GM12892 (cell line): ENCODE measurements around the gene CNGB1.

ENCODE experiments used
- DNase-seq: peaks from one replicate; pipeline ENCODE4 v3.0.0; 2011; ENCODE audit not compliant: insufficient read length
- FAIRE-seq: peaks from 2 replicates; lab custom pipeline; 2011; peaks lifted over from hg19 to GRCh38; lab: Jason Lieb, UNC
- POLR2A ChIP-seq: IDR thresholded peaks from 2 replicates; pipeline ENCODE4 v1.6.1; 2011; ENCODE audit warnings: low read depth, low read length, control low read depth
- POLR2AphosphoS5 ChIP-seq: IDR thresholded peaks from 2 replicates; pipeline ENCODE4 v1.6.1; 2011; ENCODE audit warnings: low read depth, low read length, control low read depth
- TAF1 ChIP-seq: IDR thresholded peaks from 2 replicates; pipeline ENCODE4 v1.6.1; 2011; ENCODE audit warnings: low read depth, mild to moderate bottlenecking, control low read depth, low read length, borderline replicate concordance

CNGB1 gene

DNA sequence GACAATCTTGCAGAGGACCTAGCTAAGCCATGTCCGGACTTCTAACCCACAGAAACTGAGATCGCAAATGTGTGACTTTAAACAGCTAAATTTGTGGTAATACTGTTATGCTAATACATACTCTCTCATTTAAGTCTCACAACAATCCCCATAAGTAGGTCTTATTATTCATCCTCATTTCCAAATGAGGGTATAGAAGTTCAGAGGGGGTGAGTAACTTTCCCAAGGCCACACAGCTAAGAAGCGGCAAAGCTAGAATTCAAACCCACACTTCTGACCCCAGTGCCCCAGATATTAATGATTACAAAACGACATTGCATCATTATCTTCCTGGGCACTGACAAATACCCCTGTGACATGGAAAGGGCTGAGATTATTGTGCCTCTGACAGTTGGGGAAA is 81.4 kb downstream of the CNGB1 start:
- DNase-seq (no peak), FAIRE-seq (no peak)
- TF ChIP-seq POLR2A (no peak), TAF1 (no peak), POLR2AphosphoS5 (no peak)

- TF ChIP-seq POLR2AphosphoS5 (no peak), TAF1 (no peak), POLR2A (no peak)
- FAIRE-seq (no peak), DNase-seq (no peak)
These were observed 81.8 kb downstream of the CNGB1 start for GRCh38 chr16:57889111-57889510.

DNA sequence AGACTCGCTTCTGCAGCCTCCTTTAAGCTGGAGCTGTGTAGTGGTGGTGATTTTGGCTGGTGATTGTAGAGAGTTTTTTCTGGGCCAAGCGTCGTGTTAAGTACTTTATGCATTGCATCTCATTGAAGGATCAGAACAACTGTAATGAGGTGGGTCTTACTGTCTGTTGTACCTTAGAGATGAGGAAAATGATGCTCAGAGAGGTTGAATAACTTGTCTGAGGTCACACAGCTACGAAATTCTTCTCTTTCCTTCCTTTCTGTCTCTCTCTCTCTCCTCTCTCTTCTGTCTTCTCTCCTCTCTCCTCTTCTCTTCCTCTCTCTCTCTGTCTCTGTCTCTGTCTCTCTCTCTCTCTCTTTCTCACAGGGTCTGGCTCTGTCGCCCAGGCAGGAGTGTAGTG is 82.8 kb downstream of the CNGB1 start:
- FAIRE-seq: no peak
- no peak for DNase-seq
- no peak for TF ChIP-seq TAF1
- no peak for TF ChIP-seq POLR2AphosphoS5
- TF ChIP-seq POLR2A: no peak

DNA sequence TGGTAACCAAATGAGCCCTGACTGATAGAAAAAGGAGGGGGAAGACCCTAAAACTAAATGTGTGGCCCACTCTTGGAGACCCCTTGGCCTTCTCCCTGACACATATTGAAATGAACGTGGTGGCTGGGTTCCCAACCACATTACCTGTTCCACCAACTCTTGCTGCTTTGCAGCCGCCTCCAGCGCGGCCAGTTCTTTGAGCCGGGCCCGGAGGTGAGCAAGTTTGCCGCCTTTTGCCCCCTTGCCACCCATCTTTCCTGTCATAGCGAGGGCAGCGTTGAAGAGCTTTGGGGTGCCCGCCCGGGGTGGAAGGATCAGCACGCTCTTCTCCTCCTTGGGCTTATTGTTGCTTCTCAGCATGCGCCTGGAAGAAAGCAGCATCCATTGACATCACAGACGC is 83.2 kb downstream of the CNGB1 start:
- FAIRE-seq (no peak), DNase-seq (no peak)
- TF ChIP-seq POLR2A (no peak), POLR2AphosphoS5 (no peak), TAF1 (no peak)

GRCh38 chr16:57886427-57886826 is 84.5 kb downstream of the CNGB1 start:
- DNase-seq: no peak
- TF ChIP-seq POLR2AphosphoS5: no peak
- TF ChIP-seq POLR2A: no peak
- no peak for TF ChIP-seq TAF1
- FAIRE-seq: no peak

- DNase-seq (no peak), FAIRE-seq (no peak)
- TF ChIP-seq POLR2AphosphoS5 (no peak), POLR2A (no peak), TAF1 (no peak)
These were observed 86.2 kb downstream of the CNGB1 start for GRCh38 chr16:57884655-57885133.

GRCh38 chr16:57883953-57884654 is 86.8 kb downstream of the CNGB1 start:
- FAIRE-seq (no peak), DNase-seq (no peak)
- TF ChIP-seq POLR2AphosphoS5 (no peak), POLR2A (no peak), TAF1 (no peak)

DNA sequence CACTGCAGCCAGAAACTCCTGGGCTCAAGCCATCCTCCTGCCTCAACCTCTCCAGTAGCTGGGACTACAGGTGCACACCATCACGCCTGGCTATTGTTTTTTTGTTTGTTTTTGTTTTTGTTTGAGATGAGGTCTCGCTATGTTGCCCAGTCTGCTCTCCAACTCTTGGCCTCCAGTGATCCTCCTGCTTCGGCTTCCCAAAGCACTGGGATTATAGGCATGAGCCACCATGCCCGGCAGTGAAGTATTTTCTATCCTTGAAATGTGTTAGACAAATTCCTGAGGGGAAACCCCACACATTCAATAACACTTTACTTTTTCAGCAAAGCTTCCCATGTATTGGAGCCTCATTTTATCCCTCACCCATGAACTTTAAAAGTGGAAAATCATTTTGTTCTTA is 87.4 kb downstream of the CNGB1 start:
- no peak for FAIRE-seq
- no peak for TF ChIP-seq TAF1
- no peak for TF ChIP-seq POLR2AphosphoS5
- no peak for TF ChIP-seq POLR2A
- DNase-seq: no peak

DNA sequence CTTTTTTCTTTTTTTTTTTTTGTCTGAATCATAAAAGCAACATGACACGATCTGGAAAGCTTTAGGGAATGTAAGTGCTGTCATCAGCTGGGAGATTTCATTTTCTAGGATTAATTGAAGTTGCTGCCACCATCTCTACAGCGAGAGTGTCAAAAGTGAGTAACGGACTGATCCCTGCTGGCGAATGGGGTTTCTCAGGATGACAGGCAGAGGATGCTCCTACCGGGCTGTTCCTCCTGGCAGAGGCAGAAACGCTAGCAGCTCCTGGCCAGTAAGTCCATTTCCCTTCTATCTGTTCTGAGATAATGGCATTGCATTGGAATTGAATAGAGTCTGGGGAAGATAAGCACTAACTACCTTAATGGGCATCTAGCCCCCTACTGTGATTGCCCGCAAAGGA is 88.1 kb downstream of the CNGB1 start:
- no peak for DNase-seq
- TF ChIP-seq TAF1 (no peak), POLR2A (no peak), POLR2AphosphoS5 (no peak)
- no peak for FAIRE-seq

DNA sequence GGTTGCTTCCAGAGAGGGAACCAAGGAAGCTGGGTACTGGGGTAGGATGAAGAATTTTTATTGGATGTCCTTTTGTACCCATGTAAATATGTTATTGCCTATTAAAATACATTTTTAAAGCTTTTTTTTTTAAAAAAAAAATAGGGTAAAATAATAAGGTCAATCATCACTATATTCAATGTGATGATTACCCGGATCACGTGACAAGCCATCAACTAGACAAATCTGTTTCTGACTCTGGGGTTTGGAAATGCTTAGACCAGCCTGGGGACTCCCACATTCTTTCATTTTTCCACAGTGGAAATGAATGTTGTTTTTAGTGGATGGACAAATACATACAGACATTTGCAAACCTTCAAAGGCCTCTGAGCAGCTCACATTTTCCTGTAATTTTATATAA is 88.7 kb downstream of the CNGB1 start:
- TF ChIP-seq POLR2AphosphoS5 (no peak), POLR2A (no peak), TAF1 (no peak)
- no peak for DNase-seq
- no peak for FAIRE-seq

DNA sequence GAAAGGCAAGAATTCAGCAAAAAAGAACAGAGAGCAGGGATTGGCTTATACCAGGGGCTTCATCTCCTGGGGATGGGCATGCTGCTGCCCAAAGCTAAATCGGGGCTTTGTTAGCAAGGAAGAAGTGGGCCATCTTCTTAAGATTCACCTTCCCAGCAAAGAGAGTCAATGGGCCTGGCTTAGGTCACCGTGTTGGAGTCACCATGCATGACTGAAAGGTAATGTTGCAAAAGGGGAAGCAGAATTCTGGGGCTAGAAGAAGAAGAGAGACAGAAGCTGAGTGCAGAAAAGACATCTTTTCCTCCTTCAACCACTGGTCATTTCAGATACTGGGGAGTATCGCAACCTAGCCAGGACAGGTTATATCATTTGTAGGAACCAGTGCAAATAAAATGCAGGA is 92.3 kb downstream of the CNGB1 start:
- FAIRE-seq: no peak
- TF ChIP-seq TAF1 (no peak), POLR2A (no peak), POLR2AphosphoS5 (no peak)
- no peak for DNase-seq

DNA sequence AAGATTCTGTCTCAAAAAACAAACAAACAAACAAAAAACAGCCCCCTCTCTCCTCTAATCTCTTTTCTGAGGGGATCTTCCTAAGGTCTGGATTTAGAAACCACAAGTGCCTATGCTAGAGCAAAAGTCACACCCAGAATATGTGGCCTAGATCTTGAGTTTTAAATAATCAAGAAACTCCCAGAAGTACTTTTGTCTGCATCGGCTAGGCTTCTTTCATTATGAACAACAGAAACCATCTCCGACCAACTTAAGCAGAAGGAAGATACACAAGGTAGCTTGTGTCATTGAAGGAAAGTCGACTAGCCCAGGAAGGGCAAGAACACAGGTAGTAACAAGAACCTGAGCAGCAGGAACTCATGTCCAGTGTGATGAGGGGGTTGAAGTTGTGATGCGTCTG is 94.7 kb downstream of the CNGB1 start:
- TF ChIP-seq TAF1 (no peak), POLR2AphosphoS5 (no peak), POLR2A (no peak)
- DNase-seq: no peak
- FAIRE-seq: no peak

- FAIRE-seq (no peak), DNase-seq (no peak)
- TF ChIP-seq POLR2AphosphoS5 (no peak), TAF1 (no peak), POLR2A (no peak)
These were observed 95.6 kb downstream of the CNGB1 start for GRCh38 chr16:57875347-57875746.
